Stimulated activated CD4-positive, alpha-beta T cell treated with anti-CD3 and anti-CD28 coated beads, Interleukin-2, amount 100 ng/mL, for 48 hours (primary cell): ENCODE data around the gene UNC13C.

ENCODE experiments used
- DNase-seq, 2 donors: peaks; one replicate each; pipeline ENCODE4 v3.0.0-alpha.2; 2020

UNC13C gene

GRCh38 chr15:54026258-54026657 is 48.0 kb downstream of the UNC13C start:
- no peak for DNase-seq

DNA sequence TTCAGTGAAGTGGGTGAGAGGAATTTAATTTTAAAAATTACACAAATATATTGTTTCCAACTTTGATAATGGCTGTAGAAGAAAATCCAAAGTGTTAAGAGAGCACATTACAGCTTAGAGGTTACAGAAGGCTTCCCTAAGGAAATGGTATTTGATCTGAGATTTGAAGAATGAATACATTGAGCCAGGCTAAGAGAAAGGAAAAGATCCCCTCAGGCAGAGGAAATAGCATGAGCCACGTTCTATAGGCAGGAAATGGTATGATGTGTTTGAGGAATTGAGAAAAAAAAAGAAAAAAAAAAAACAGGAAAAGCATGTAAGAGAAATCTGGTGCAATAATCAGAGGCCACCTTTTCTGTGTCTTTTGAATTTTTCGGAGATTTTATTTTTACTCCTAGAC is 48.6 kb downstream of the UNC13C start:
- DNase-seq = no peak

GRCh38 chr15:54029081-54029480 is 50.8 kb downstream of the UNC13C start:
- DNase-seq = no peak

DNA sequence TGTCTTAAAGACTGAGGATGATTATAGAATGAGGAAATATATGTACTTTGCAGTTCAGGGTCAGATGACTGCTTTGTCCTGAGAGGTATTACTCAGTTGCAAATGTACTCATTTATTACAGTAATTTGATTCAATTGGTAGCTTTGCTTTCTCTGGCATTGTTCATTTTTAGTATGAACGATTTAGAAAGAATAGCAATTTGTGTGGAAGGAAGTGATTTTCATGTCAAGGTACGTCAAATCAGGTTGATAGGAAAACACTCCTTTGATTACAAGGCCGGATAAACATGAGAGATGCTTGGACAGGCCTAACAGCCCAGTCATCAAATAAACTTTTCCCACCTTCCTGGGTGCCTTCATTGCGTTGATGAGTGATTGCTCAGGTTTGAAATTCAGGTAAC is 53.8 kb downstream of the UNC13C start:
- no peak for DNase-seq

DNA sequence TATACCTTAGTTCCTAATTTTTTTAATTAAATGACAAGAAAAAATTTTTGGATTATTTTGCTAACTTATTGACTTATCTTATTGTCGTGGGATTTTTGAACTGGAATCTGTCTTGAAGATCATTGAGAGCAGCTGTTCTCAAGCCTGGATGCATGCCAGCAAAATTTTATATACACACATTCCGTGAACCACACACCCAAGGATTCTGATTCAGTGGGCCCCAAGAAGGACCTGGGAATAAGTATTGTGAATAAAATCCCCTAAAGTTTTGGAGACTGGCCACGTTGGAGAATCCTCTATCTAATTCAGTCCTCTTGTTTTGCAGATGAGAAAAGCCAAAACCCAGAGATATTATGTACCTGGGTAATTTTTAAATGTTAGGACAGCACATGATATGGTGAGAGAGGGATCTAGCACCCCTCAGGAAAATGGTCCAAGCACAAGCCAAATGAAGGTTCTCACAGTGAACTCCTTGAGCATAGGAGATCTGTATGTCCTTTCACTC is 55.2 kb downstream of the UNC13C start:
- no peak for DNase-seq

- DNase-seq = no peak
Observed at GRCh38 chr15:54033869-54034458, 55.7 kb downstream of the UNC13C start.

DNA sequence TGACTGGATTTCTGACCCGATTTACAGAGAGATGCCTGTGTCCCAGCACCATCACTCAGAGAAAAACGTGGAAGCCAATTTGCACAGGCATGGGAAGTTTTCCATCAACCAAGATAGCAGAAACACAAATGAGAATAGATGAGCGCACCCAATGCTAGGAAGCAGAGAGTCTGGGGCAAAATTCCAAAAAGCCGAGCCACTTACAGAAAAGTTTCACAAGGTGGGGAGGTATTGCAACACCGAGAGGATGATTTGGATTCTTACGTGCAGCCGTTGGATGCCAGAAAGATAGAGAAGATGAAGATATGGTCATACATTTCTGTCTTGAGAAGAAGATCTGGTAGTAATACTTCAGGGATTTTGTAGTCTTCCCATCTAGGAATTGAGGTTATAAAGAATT is 57.4 kb downstream of the UNC13C start:
- no peak for DNase-seq

GRCh38 chr15:54045397-54045796 is 67.2 kb downstream of the UNC13C start:
- DNase-seq = no peak

- DNase-seq = no peak
Observed at GRCh38 chr15:54046093-54046492, 67.9 kb downstream of the UNC13C start.

- no peak for DNase-seq
Observed at GRCh38 chr15:54064365-54064764, 86.1 kb downstream of the UNC13C start.

DNA sequence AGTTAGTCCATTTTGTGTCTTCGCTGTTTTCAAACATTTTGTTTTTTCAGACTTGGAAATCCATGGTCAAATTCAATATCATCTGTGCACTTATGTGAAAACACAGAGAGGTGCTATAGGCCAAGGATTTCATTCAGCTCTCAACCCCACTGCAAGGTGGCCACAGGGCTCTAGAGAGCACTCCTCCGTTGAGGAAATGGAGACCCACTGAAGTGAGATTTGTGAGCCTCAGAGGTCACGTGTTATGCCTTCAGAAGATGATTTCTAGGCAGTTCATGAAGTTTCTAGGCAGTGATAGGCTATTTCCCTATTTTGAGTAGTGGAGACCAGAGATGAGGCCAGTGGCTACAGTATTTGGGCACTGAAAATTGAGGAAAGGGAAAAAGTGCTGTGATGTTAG is 88.2 kb downstream of the UNC13C start:
- no peak for DNase-seq

DNA sequence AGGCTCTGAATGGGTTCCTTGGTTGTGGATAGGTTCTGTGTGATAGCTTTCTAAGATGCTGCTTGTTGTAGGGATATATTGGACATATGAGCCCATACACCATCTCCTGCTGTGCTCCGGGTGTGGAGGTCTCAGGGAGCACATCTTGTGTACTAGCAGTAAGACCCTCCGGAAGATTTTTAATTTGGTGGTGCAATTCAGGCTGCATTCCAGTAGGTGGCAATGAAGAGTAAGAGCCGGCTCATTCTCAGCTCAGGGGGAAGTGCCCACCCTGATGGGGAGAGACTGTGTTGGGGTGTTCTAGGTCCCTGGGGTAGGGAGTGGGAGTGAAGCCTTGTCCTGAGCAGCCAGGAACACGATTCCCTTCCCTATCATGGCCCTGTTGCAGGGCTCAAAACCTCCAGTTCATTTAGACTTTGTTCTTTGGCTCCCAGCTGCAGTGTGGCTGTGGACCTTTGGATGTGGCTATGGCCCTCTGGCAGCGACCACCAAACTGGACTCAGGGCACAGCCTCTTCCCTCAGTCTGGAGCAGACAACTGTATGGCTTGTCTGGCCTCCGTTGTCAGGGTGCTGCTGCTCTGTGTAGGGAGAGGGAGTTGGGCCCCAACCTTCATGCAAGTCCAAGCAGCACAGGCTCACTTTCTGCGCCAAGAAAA is 104.7 kb downstream of the UNC13C start:
- no peak for DNase-seq

DNA sequence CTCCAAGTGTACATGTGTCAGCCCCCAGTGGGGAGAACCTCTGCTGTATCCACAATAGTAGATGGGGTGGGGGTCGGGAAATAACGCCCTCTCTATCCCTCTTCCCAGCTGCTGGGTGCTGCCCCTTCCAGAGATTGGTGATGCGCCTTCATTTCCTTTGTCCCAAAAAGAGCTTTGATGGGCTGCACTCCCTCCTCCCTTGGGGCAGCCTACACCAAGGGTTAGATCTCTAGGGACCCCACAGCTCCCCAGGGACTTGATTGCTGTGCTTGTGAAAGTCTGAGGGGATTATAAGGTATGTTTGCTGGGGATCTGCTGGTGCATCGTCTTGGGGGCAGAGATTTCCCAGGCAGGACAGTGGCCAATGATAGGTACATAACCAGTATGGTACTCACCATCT is 105.3 kb downstream of the UNC13C start:
- DNase-seq = no peak

DNA sequence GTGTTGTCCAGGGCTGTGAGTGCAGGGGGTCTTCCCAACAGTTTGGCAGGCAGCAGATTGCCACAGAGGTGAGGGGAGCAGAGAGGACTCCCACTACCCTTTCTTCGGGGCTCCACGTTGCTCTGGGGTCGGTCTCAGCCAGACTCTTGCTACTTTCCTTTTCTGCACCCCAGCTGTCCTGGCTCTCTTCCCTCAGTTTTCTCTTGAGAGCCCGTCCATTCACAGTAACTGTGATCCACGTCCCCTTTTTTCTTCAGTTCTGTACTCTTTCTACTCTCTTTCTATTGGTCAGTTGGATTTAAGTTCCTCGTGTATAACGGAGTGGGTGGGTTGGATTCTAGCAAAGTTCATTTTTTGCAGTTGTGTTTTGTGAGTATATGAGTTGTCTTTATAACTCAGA is 105.8 kb downstream of the UNC13C start:
- DNase-seq = no peak

DNA sequence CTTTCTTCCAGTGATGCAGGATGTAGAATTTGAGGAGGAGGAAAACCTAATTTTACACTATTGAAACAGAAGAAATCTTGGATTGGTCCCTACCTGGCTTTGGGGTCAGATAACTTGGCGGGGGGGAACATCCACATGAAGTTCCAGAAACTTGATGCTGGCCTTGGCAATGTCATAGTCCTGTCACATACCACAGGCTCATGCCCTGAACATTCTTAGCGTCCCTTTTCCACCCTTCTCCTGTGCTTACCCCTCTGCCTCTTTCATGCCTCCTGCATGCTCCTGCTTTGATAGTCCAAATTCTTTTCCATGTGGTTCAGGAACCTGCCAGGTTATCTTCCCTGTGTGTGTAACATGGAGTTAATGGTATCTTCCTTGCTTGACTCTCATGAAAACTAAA is 110.6 kb downstream of the UNC13C start:
- no peak for DNase-seq

DNA sequence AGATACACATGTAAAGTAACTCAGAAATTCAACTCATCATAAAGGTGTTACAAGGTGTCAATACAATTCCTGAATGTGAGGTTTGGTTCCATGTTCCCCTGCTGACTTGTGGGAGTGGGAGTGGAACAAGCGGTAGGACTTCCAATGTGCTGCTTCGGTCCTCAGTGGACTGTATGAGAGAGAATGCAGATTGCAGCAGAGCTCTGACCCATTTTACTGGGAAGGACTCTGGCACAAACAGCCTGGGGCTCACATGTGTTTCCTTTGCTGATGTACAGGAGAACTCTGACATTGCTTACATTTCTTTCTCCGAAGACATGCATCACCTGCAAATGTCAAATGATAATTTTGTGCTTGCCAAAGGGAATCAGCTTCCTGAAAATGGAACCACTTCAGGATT is 111.5 kb downstream of the UNC13C start:
- DNase-seq = no peak

GRCh38 chr15:54091651-54092050 is 113.4 kb downstream of the UNC13C start:
- no peak for DNase-seq

DNA sequence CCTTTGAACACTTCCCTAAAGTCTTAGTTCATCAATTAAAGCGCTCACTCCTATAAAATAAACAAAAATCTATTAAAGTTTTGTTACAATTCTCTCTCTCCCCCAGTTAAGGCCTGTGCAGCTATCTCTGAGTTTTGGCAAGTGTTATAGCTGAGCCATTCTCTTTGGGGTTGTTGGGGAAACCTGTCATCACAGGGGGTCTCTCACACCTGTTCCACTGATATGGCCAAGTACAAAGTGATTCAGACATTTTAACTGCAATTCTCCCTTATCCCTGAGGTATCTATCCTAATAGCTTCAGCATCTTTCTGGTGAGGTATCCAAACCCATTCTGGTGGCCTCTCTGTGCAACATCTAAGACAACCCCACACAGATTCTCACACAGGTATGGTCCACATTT is 116.4 kb downstream of the UNC13C start:
- DNase-seq = no peak

DNA sequence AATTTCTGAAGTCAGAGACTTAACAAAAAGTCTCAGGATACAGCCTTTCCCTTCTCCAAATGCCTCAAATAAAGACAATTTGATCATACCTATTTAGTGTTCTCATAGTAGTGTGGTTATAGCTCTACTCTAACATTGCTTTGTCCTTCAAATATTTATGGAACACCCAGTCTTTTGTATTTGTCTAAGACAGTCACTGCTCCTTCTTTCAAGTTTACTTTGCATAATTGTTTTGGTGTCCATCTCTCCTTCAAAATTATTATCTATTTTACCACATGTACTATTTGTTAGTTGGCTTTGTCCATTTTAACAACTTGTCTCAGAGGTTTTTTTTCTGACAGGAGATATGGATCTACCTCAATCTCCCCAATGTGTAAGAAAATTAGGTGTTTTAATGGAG is 118.8 kb downstream of the UNC13C start:
- DNase-seq = no peak

DNA sequence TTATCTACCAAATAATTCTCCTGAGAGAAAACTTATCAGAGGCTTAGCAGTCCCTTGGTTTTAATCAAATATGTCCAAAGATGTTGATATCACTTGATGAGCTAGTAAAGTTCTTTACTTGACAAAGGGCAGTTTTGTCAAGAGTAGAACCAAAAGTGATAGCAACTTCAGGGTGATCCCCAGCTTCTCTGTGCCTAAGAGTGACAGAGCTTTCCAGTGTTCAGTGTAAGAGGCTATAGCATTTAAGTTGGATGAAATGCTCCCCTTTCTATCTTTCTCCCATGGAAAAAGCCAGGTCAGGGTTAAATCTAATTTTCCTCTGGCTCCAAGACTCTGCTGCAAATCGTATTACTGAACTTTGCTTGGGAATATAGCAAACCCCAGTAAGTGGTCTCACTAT is 120.8 kb downstream of the UNC13C start:
- DNase-seq = no peak

- DNase-seq = no peak
Observed at GRCh38 chr15:54101664-54102270, 123.5 kb downstream of the UNC13C start.

DNA sequence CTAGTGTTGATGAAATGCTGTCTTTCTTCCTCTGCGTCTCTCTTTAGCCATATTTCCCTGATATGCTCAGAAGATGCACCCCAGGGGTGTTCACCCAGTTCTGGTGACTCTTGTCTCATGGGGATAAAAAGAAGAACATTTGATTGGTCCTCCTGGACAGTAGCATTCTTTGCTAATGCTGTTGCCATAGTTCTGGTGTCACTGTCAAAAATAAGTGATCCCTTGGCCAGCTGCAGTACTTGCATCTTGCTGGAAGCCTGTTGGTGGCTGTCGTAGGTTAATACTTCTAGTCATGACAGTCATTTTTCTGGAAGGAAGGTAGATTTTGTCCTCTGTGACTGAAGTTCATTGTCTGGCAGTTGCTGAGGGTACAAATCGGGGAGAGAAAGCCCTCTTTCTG is 124.5 kb downstream of the UNC13C start:
- no peak for DNase-seq

DNA sequence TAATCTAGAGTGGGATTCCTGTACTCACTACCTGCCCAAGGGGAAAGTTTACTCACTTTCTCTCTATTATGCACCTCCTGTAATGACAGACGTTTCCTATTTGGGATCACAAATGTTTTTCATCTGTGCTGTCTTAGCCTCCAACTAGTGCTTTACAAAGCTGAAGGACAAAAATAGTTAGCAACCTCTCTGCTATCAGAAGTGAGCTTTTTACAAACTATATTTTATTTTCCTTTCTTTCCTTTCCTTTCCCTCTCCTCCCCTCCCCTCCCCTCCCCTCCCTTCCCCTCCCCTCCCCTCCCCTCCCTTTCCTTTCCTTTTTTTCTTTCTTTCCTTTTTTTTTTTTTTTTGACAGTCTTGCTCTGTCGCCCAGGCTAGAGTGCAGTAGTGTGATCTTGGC is 130.8 kb downstream of the UNC13C start:
- no peak for DNase-seq

- DNase-seq = no peak
Observed at GRCh38 chr15:54119051-54119450, 140.8 kb downstream of the UNC13C start.
